Measurements from ENCODE around the gene ACRV1. TPM values are rescaled to one million over a fixed set of nuclear protein-coding genes. Genes with fewer than 3 reads are reported as not detected.

Gene ACRV1
- total RNA-seq (not detected in 2 replicates), polyA plus RNA-seq (not detected in 2 replicates), polyA minus RNA-seq (not detected in 2 replicates), Bru-seq, nascent RNA (percentile 15 among the genes with signal in this experiment), BruChase-seq, experiment 1, labeled RNA remaining after a 6-hour chase (percentile 17 among the genes with signal in this experiment), BruChase-seq, experiment 2, labeled RNA remaining after a 2-hour chase (percentile 25 among the genes with signal in this experiment)
- polyA plus RNA-seq (2011; cell fraction: cytosol; rRNA removed): 0.07 TPM in 1 of 2 replicates, not detected in the other
- 0.07 and 0.14 TPM in 2 replicates for polyA plus RNA-seq (2011; cell fraction: nucleus; rRNA removed)
- polyA plus RNA-seq (2012): 0.20 and 0.67 TPM in 2 replicates
- polyA minus RNA-seq (2011; cell fraction: cytosol; rRNA and poly(A)+ RNA removed): not detected
- polyA minus RNA-seq (2011; cell fraction: nucleus; rRNA and poly(A)+ RNA removed): not detected in 2 replicates
- long read RNA-seq: 0 reads

- dilution Hi-C loops (cut with MboI; ENCODE audit: extremely low pct_ligation_motif_present, low sequenced_read_pairs): no loop called here
- H3K9ac ChIP-seq (replicated peaks; ENCODE audit: extremely low read depth, insufficient read depth, low read length): no peak within 1 kb of the TSS
- BruUV-seq (replicated peaks): no TSS peak
These were observed at the start of gene ACRV1 for GRCh38 chr11:125680747-125681146. Gene ACRV1, minus strand, starts transcription at chr11:125680847. Its CDS starts 67 bp downstream, at chr11:125680780.

More at GRCh38 chr11:125680747-125681146, at the start of gene ACRV1:
- no peak for FAIRE-seq
- DNase-seq (ENCODE audit: low read depth, low spot score): no peak
- ChIA-PET POLR2A (no interaction called here), CTCF (interaction anchor here (1.6 to 6.1 kb wide), 4 partner anchors 11 to 252 kb away, joined by 3 to 44 read pairs (median 26); partner anchors contain the start of gene CHEK1)
- Histone ChIP-seq H3K27me3 (ENCODE audit: control insufficient read depth in 2 of 2, insufficient read depth in 2 of 2, low read length in 2 of 2) (no peaks in the 10 kb centered on the region), H4K20me1 (replicated peaks; ENCODE audit: control insufficient read depth, extremely low read depth, insufficient read depth, low read length) (no peaks in the 10 kb centered on the region), H3K4me1 (ENCODE audit: control insufficient read depth, extremely low read depth, insufficient read depth, low read length) (no peaks in the 10 kb centered on the region), H3K4me2 (ENCODE audit: insufficient read depth, low read length) (no peak within 1 kb of the TSS), H3K9me3 (replicated peaks; ENCODE audit: control insufficient read depth, insufficient read depth, low read length) (no peaks in the 10 kb centered on the region), H3K27ac (ENCODE audit: insufficient read depth, low read depth, low read length) (no peak within 1 kb of the TSS), H2AFZ (ENCODE audit: low read depth, low read length) (no peak within 1 kb of the TSS), H3K9me1 (replicated peaks; ENCODE audit: control insufficient read depth, extremely low read depth, insufficient read depth, low read length) (no peaks in the 10 kb centered on the region), H3K36me3 (ENCODE audit: control insufficient read depth in 2 of 2, extremely low read depth in 1 of 2, insufficient read depth in 2 of 2, low read length in 2 of 2) (peaks cover 2 to 11% of the 10 kb centered on the region in 2 experiments), H3K79me2 (ENCODE audit: control insufficient read depth, insufficient read depth, low read length) (no peaks in the 10 kb centered on the region), H3K4me3 (replicated peaks in 1 of 3; ENCODE audit: insufficient read depth in 1 of 3, low read depth in 1 of 3, low read length in 3 of 3) (no peak within 1 kb of the TSS)
- intact Hi-C loops (cut with micrococcal nuclease): no loop called here
- TF ChIP-seq MYC (IDR thresholded peaks at IDR 0.05; ENCODE audit: low read depth, low read length) (no peak), POLR2A (IDR thresholded peaks at IDR 0.05; ENCODE audit: low read depth, low read length) (no peak), FOS (IDR thresholded peaks at IDR 0.05; ENCODE audit: borderline replicate concordance, insufficient read depth, low read length) (no peak), CTCF (IDR thresholded peaks at IDR 0.05; ENCODE audit: extremely low read depth in 1 of 2, insufficient read depth in 1 of 2, low read depth in 1 of 2, low read length in 2 of 2) (no peak), EZH2 (IDR thresholded peaks at IDR 0.05; ENCODE audit: borderline replicate concordance, low read depth, low read length, severe bottlenecking) (no peak), POLR2AphosphoS5 (IDR thresholded peaks at IDR 0.05; ENCODE audit: insufficient read depth, low read depth, low read length) (no peak), JUN (IDR thresholded peaks at IDR 0.05; ENCODE audit: borderline replicate concordance, insufficient read depth, insufficient read length, low read depth) (no peak), GATA2 (IDR thresholded peaks at IDR 0.05; ENCODE audit: insufficient read depth, insufficient read length, low read depth, low read length) (no peak)
- TF ChIP-seq, protein P1, sequence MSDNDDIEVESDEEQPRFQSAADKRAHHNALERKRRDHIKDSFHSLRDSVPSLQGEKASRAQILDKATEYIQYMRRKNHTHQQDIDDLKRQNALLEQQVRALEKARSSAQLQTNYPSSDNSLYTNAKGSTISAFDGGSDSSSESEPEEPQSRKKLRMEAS (IDR thresholded peaks at IDR 0.05; ENCODE audit: insufficient read depth, insufficient read length): no peak

Measured in endothelial cell of umbilical vein (primary cell).